OCI-LY3 (cell line): Measurements from ENCODE around the gene TRMT2B.
"Not testable (repeated sequence)": the region's sequence is repeated elsewhere in the genome, so short reads cannot be mapped to it uniquely, and the experiment has no call there.

Experiments
- H2AFZ ChIP-seq: fragments of 200-600, 300-600 bp; shearing (Covaris generic); 2 replicates; pipeline ENCODE4 v1.6.0; 2014; ENCODE audit warnings: antibody characterized with exemption, low read depth, low read length
- H3K27ac ChIP-seq: fragments of 200-600, 300-600 bp; sonication (generic); 2 replicates; pipeline ENCODE4 v1.5.1; 2014; ENCODE audit warnings: mild to moderate bottlenecking, low read length, moderate library complexity, mixed read lengths
- H3K27me3 ChIP-seq: fragments of 200-600, 300-600 bp; sonication (generic); 2 replicates; pipeline ENCODE4 v1.6.1; 2014; ENCODE audit warnings: low read depth, low read length, mixed read lengths
- H3K36me3 ChIP-seq: fragments of 200-600, 300-600 bp; sonication (generic); replicated peaks from 2 replicates; pipeline ENCODE3; 2014; ENCODE audit warnings: low read depth, low read length, mixed read lengths
- H3K4me1 ChIP-seq: fragments of 300-600, 200-600 bp; sonication (generic); 2 replicates; pipeline ENCODE4 v1.6.1; 2014; ENCODE audit warnings: low read length, mixed read lengths
- H3K4me2 ChIP-seq: fragments of 200-600, 300-600 bp; sonication (generic); 2 replicates; pipeline ENCODE4 v1.6.1; 2014; ENCODE audit warnings: low read length, mixed read lengths
- H3K4me3 ChIP-seq: fragments of 300-600, 200-600 bp; sonication (generic); 2 replicates; pipeline ENCODE4 v1.5.1; 2014; ENCODE audit warnings: antibody characterized with exemption, mild to moderate bottlenecking, low read length, moderate library complexity
- H3K79me2 ChIP-seq: fragments of 300-600, 200-600 bp; shearing (Covaris generic); 2 replicates; pipeline ENCODE4 v1.6.1; 2014; ENCODE audit warnings: mild to moderate bottlenecking, low read length, mixed read lengths
- H3K9ac ChIP-seq: fragments of 300-600, 200-600 bp; shearing (Covaris generic); 2 replicates; pipeline ENCODE4 v1.6.0; 2014; ENCODE audit warnings: mild to moderate bottlenecking, low read length, moderate library complexity
- H3K9me3 ChIP-seq: fragments of 200-600, 300-600 bp; shearing (Covaris generic); 2 replicates; pipeline ENCODE4 v1.6.1; 2014; ENCODE audit warnings: low read length, mixed read lengths; ENCODE audit not compliant: insufficient read depth
- H4K20me1 ChIP-seq: fragments of 200-600, 300-600 bp; sonication (generic); 2 replicates; pipeline ENCODE4 v1.6.1; 2016; ENCODE audit warnings: low read length, mixed read lengths; ENCODE audit not compliant: insufficient read depth
- CTCF ChIP-seq: fragments of 200-600, 300-600 bp; sonication (generic); IDR thresholded peaks from 2 replicates; pipeline ENCODE4 v1.5.1; 2014; ENCODE audit warnings: antibody characterized with exemption, low read length, low read depth
- EZH2phosphoT487 ChIP-seq: fragments of 200-600 bp; shearing (Covaris generic); IDR thresholded peaks from 2 replicates; pipeline ENCODE4 v1.6.1; 2018; ENCODE audit warnings: antibody characterized with exemption, mixed run types, low read depth

Gene TRMT2B

GRCh38 chrX:100994352-100995281, 57.3 kb downstream of the TRMT2B start:
- Histone ChIP-seq H3K79me2 (no peaks in the 10 kb centered on the region), H4K20me1 (no peaks in the 10 kb centered on the region), H2AFZ (no peak overlapping the region), H3K27me3 (no peaks in the 10 kb centered on the region), H3K27ac (no peak overlapping the region), H3K4me2 (no peak overlapping the region), H3K4me1 (no peaks in the 10 kb centered on the region), H3K4me3 (no peak overlapping the region), H3K9ac (no peak overlapping the region), H3K36me3 (no peaks in the 10 kb centered on the region), H3K9me3 (no peaks in the 10 kb centered on the region)
- TF ChIP-seq CTCF = no peak
- TF ChIP-seq EZH2phosphoT487 = no peak

GRCh38 chrX:100990139-100990538, 61.8 kb downstream of the TRMT2B start:
- Histone ChIP-seq H4K20me1 (no peaks in the 10 kb centered on the region), H3K4me1 (no peaks in the 10 kb centered on the region), H3K4me3 (no peak overlapping the region), H3K27ac (no peak overlapping the region), H2AFZ (no peak overlapping the region), H3K79me2 (no peaks in the 10 kb centered on the region), H3K27me3 (no peaks in the 10 kb centered on the region), H3K9ac (no peak overlapping the region), H3K4me2 (no peak overlapping the region), H3K36me3 (peaks cover 2% of the 10 kb centered on the region), H3K9me3 (no peaks in the 10 kb centered on the region)
- TF ChIP-seq CTCF (no peak), EZH2phosphoT487 (no peak)

GRCh38 chrX:100984818-100985217, 67.1 kb downstream of the TRMT2B start:
- no peaks in the 10 kb centered on the region for H3K4me1 ChIP-seq
- H3K79me2 ChIP-seq = no peaks in the 10 kb centered on the region
- H3K4me2 ChIP-seq = no peak overlapping the region
- H2AFZ ChIP-seq = no peak overlapping the region
- no peaks in the 10 kb centered on the region for H3K27me3 ChIP-seq
- no peaks in the 10 kb centered on the region for H4K20me1 ChIP-seq
- no peak overlapping the region for H3K9ac ChIP-seq
- no peaks in the 10 kb centered on the region for H3K9me3 ChIP-seq
- H3K27ac ChIP-seq = no peak overlapping the region
- peaks cover 2% of the 10 kb centered on the region for H3K36me3 ChIP-seq
- H3K4me3 ChIP-seq = no peak overlapping the region
- TF ChIP-seq EZH2phosphoT487 (no peak), CTCF (no peak)

GRCh38 chrX:100981498-100981845, 70.4 kb downstream of the TRMT2B start:
- H3K4me1 ChIP-seq, H4K20me1 ChIP-seq, H3K4me3 ChIP-seq, H3K27me3 ChIP-seq, H3K9ac ChIP-seq, H3K9me3 ChIP-seq, H3K36me3 ChIP-seq, H3K27ac ChIP-seq, H2AFZ ChIP-seq, H3K79me2 ChIP-seq, H3K4me2 ChIP-seq: not testable (repeated sequence)
